Transverse colon (tissue), 4 donors: ENCODE measurements around the gene ZDHHC3.

ENCODE experiments used
- CTCF ChIP-seq, 5 experiments: fragments of 200-600 bp in 3 of 5; fragments of 450-650 bp in 2 of 5; sonication (generic) in 3 of 5; IDR thresholded peaks; 1 replicate in 2 of 5; 2 replicates in 3 of 5; pipeline ENCODE4 v1.5.1; 2016 to 2017; ENCODE audit warnings: antibody characterized with exemption in 5 of 5, inconsistent platforms in 3 of 5, mild to moderate bottlenecking in 2 of 5, moderate library complexity in 1 of 5
- EP300 ChIP-seq: sonication (generic); formaldehyde crosslinking; IDR thresholded peaks from one replicate; pipeline ENCODE4 v1.6.1; 2017; ENCODE audit warnings: antibody characterized with exemption, low read depth
- POLR2A ChIP-seq: fragments of 450-650 bp; IDR thresholded peaks from one replicate; pipeline ENCODE4 v1.6.1; 2016; ENCODE audit warnings: antibody characterized with exemption, mild to moderate bottlenecking, moderate library complexity
- POLR2AphosphoS5 ChIP-seq, 3 donors: sonication (generic); formaldehyde crosslinking; IDR thresholded peaks; one replicate each; pipeline ENCODE4 v1.6.1; 2016; ENCODE audit warnings: antibody characterized with exemption in 3 of 3

- no peak for TF ChIP-seq CTCF (IDR thresholded peaks at IDR 0.05)
- no peak for TF ChIP-seq POLR2A
- TF ChIP-seq POLR2AphosphoS5 (IDR thresholded peaks at IDR 0.05): no peak
- no peak for TF ChIP-seq EP300
Measured at GRCh38 chr3:44999782-45000181, 23.8 kb upstream of the ZDHHC3 start.
